ENCODE data around the gene THAP3.
"Not testable (repeated sequence)": the region's sequence is repeated elsewhere in the genome, so short reads cannot be mapped to it uniquely, and the experiment has no call there.

Gene THAP3

GRCh38 chr1:6651909-6652308 lies 27.2 kb downstream of the THAP3 start:
- Mint-ChIP-seq H3K4me1 (no peaks in the 10 kb centered on the region), H3K27ac (no peak overlapping the region), H3K27me3 (no peaks in the 10 kb centered on the region), H3K9me3 (no peaks in the 10 kb centered on the region), H3K36me3 (peaks cover 10% of the 10 kb centered on the region), H3K4me3 (no peak overlapping the region)
- DNase-seq (ENCODE audit: low spot score in 2 of 2) (no peak), ATAC-seq (ENCODE audit: low read depth) (no peak)

GRCh38 chr1:6652986-6653385 lies 28.3 kb downstream of the THAP3 start:
- Mint-ChIP-seq H3K27me3 (no peaks in the 10 kb centered on the region), H3K9me3 (no peaks in the 10 kb centered on the region), H3K36me3 (peaks cover 10% of the 10 kb centered on the region), H3K4me1 (no peaks in the 10 kb centered on the region), H3K4me3 (no peak overlapping the region), H3K27ac (no peak overlapping the region)
- DNase-seq (ENCODE audit: low spot score in 2 of 2) (no peak), ATAC-seq (ENCODE audit: low read depth) (no peak)

- H3K4me1 Mint-ChIP-seq = no peaks in the 10 kb centered on the region
- H3K27me3 Mint-ChIP-seq = no peaks in the 10 kb centered on the region
- H3K36me3 Mint-ChIP-seq = peaks cover 10% of the 10 kb centered on the region
- H3K4me3 Mint-ChIP-seq = no peak overlapping the region
- H3K27ac Mint-ChIP-seq = no peak overlapping the region
- DNase-seq (ENCODE audit: low spot score in 2 of 2) (no peak), ATAC-seq (ENCODE audit: low read depth) (no peak)
- H3K9me3 Mint-ChIP-seq = no peaks in the 10 kb centered on the region
These were observed 29.0 kb downstream of the THAP3 start for GRCh38 chr1:6653436-6654290.

- Mint-ChIP-seq H3K27ac (no peak overlapping the region), H3K27me3 (no peaks in the 10 kb centered on the region), H3K4me3 (no peak overlapping the region), H3K4me1 (peaks cover 4% of the 10 kb centered on the region), H3K36me3 (peaks cover 9% of the 10 kb centered on the region), H3K9me3 (no peaks in the 10 kb centered on the region)
- ATAC-seq (ENCODE audit: low read depth) = no peak
- no peak for DNase-seq (ENCODE audit: low spot score in 2 of 2)
These were observed 32.5 kb downstream of the THAP3 start for GRCh38 chr1:6657138-6657537.

- H3K9me3 Mint-ChIP-seq = no peaks in the 10 kb centered on the region
These were observed 33.8 kb downstream of the THAP3 start for GRCh38 chr1:6658359-6659060.

GRCh38 chr1:6660415-6661049 lies 35.9 kb downstream of the THAP3 start:
- Mint-ChIP-seq H3K27me3 (no peaks in the 10 kb centered on the region), H3K27ac (no peak overlapping the region), H3K4me3 (no peak overlapping the region), H3K36me3 (peaks cover 9% of the 10 kb centered on the region), H3K9me3 (no peaks in the 10 kb centered on the region), H3K4me1 (peaks cover 4% of the 10 kb centered on the region)
- DNase-seq (ENCODE audit: low spot score in 2 of 2) (no peak), ATAC-seq (ENCODE audit: low read depth) (no peak)

More at GRCh38 chr1:6658359-6659060, 33.8 kb downstream of the THAP3 start:
- H3K4me3 Mint-ChIP-seq = no peak overlapping the region
- peaks cover 4% of the 10 kb centered on the region for H3K4me1 Mint-ChIP-seq
- H3K27ac Mint-ChIP-seq = no peak overlapping the region
- H3K36me3 Mint-ChIP-seq = peaks cover 8% of the 10 kb centered on the region
- DNase-seq (ENCODE audit: low spot score in 2 of 2) = no peak
- H3K27me3 Mint-ChIP-seq = no peaks in the 10 kb centered on the region
- ATAC-seq (ENCODE audit: low read depth) = no peak

- H3K9me3 Mint-ChIP-seq = not testable (repeated sequence)
These were observed 37.8 kb downstream of the THAP3 start for GRCh38 chr1:6662468-6662867.

GRCh38 chr1:6666696-6667095 lies 42.0 kb downstream of the THAP3 start:
- ATAC-seq (ENCODE audit: low read depth) = no peak
- DNase-seq (ENCODE audit: low spot score in 2 of 2) = no peak
- Mint-ChIP-seq H3K4me1 (no peaks in the 10 kb centered on the region), H3K4me3 (no peak overlapping the region), H3K27ac (no peak overlapping the region), H3K36me3 (peaks cover 10% of the 10 kb centered on the region), H3K27me3 (no peaks in the 10 kb centered on the region), H3K9me3 (no peaks in the 10 kb centered on the region)

More at GRCh38 chr1:6662468-6662867, 37.8 kb downstream of the THAP3 start:
- H3K36me3 Mint-ChIP-seq; H3K4me3 Mint-ChIP-seq; H3K4me1 Mint-ChIP-seq; H3K27ac Mint-ChIP-seq; DNase-seq (ENCODE audit: low spot score in 2 of 2); ATAC-seq (ENCODE audit: low read depth); H3K27me3 Mint-ChIP-seq: not testable (repeated sequence)

- H3K36me3 Mint-ChIP-seq = peaks cover 10% of the 10 kb centered on the region
- H3K9me3 Mint-ChIP-seq = no peaks in the 10 kb centered on the region
- no peaks in the 10 kb centered on the region for H3K27me3 Mint-ChIP-seq
These were observed 42.5 kb downstream of the THAP3 start for GRCh38 chr1:6667139-6667538.

GRCh38 chr1:6668503-6668902 lies 43.8 kb downstream of the THAP3 start:
- no peak overlapping the region for H3K4me3 Mint-ChIP-seq
- ATAC-seq (ENCODE audit: low read depth) = no peak
- no peak overlapping the region for H3K27ac Mint-ChIP-seq
- no peaks in the 10 kb centered on the region for H3K4me1 Mint-ChIP-seq
- H3K36me3 Mint-ChIP-seq = peaks cover 6% of the 10 kb centered on the region
- no peaks in the 10 kb centered on the region for H3K27me3 Mint-ChIP-seq
- no peak for DNase-seq (ENCODE audit: low spot score in 2 of 2)
- H3K9me3 Mint-ChIP-seq = no peaks in the 10 kb centered on the region

More at GRCh38 chr1:6667139-6667538, 42.5 kb downstream of the THAP3 start:
- DNase-seq (ENCODE audit: low spot score in 2 of 2) (no peak), ATAC-seq (ENCODE audit: low read depth) (no peak)
- no peaks in the 10 kb centered on the region for H3K4me1 Mint-ChIP-seq
- H3K4me3 Mint-ChIP-seq = no peak overlapping the region
- H3K27ac Mint-ChIP-seq = no peak overlapping the region

- peaks cover 10% of the 10 kb centered on the region for H3K36me3 Mint-ChIP-seq
These were observed 47.9 kb downstream of the THAP3 start for GRCh38 chr1:6672558-6672957.

GRCh38 chr1:6673816-6674398 lies 49.2 kb downstream of the THAP3 start:
- Mint-ChIP-seq H3K4me3 (no peak overlapping the region), H3K4me1 (no peaks in the 10 kb centered on the region), H3K9me3 (no peaks in the 10 kb centered on the region), H3K27ac (no peak overlapping the region), H3K36me3 (peaks cover 17% of the 10 kb centered on the region), H3K27me3 (no peaks in the 10 kb centered on the region)
- DNase-seq (ENCODE audit: low spot score in 2 of 2) (no peak), ATAC-seq (ENCODE audit: low read depth) (no peak)

More at GRCh38 chr1:6672558-6672957, 47.9 kb downstream of the THAP3 start:
- Mint-ChIP-seq H3K9me3 (no peaks in the 10 kb centered on the region), H3K4me1 (no peaks in the 10 kb centered on the region), H3K27ac (peak overlapping the region; percentile 55), H3K27me3 (no peaks in the 10 kb centered on the region), H3K4me3 (no peak overlapping the region)
- no peak for DNase-seq (ENCODE audit: low spot score in 2 of 2)
- no peak for ATAC-seq (ENCODE audit: low read depth)

GRCh38 chr1:6674771-6675170 lies 50.1 kb downstream of the THAP3 start:
- no peak overlapping the region for H3K4me3 Mint-ChIP-seq
- H3K27ac Mint-ChIP-seq = no peak overlapping the region
- no peak for ATAC-seq (ENCODE audit: low read depth)
- H3K9me3 Mint-ChIP-seq = no peaks in the 10 kb centered on the region
- H3K4me1 Mint-ChIP-seq = no peaks in the 10 kb centered on the region
- DNase-seq (ENCODE audit: low spot score in 2 of 2) = no peak
- peaks cover 22% of the 10 kb centered on the region for H3K36me3 Mint-ChIP-seq
- H3K27me3 Mint-ChIP-seq = no peaks in the 10 kb centered on the region

- no peaks in the 10 kb centered on the region for H3K4me1 Mint-ChIP-seq
These were observed 51.3 kb downstream of the THAP3 start for GRCh38 chr1:6675941-6676340.

More at GRCh38 chr1:6675941-6676340, 51.3 kb downstream of the THAP3 start:
- Mint-ChIP-seq H3K27ac (no peak overlapping the region), H3K36me3 (peaks cover 26% of the 10 kb centered on the region), H3K9me3 (no peaks in the 10 kb centered on the region), H3K27me3 (no peaks in the 10 kb centered on the region), H3K4me3 (no peak overlapping the region)
- ATAC-seq (ENCODE audit: low read depth) (no peak), DNase-seq (ENCODE audit: low spot score in 2 of 2) (no peak)
